HG03103 (cell line): ENCODE measurements around the gene SLC25A44.
"Not testable (repeated sequence)": the region's sequence is repeated elsewhere in the genome, so short reads cannot be mapped to it uniquely, and the experiment has no call there.

Experiments used
- ATAC-seq: cut with Tn5 transposase; IDR thresholded peaks from one replicate; pipeline ENCODE4 v1.9.1; 2021; ENCODE audit warnings: low read depth; ENCODE audit not compliant: unreplicated experiment

The SLC25A44 gene

GRCh38 chr1:156198831-156199349, 5.0 kb downstream of the SLC25A44 start:
- ATAC-seq = no peak

GRCh38 chr1:156200044-156200443, 6.1 kb downstream of the SLC25A44 start:
- ATAC-seq = no peak

- ATAC-seq = no peak
Observed at GRCh38 chr1:156203331-156203730, 9.4 kb downstream of the SLC25A44 start.

- ATAC-seq = no peak
Observed at GRCh38 chr1:156204686-156205085, 10.8 kb downstream of the SLC25A44 start.

- ATAC-seq = no peak
Observed at GRCh38 chr1:156211243-156211642, 17.3 kb downstream of the SLC25A44 start.

GRCh38 chr1:156212130-156212529, 18.2 kb downstream of the SLC25A44 start:
- no peak for ATAC-seq

- peak; percentile 75 for ATAC-seq
Observed at GRCh38 chr1:156212833-156213643, 19.1 kb downstream of the SLC25A44 start, which contains the start of gene PMF1. PMF1 (plus strand) TSS chr1:156213007; CDS start chr1:156213016, 9 bp downstream.

- no peak for ATAC-seq
Observed at GRCh38 chr1:156213644-156213966, 19.7 kb downstream of the SLC25A44 start.

GRCh38 chr1:156214024-156214748, 20.3 kb downstream of the SLC25A44 start:
- ATAC-seq = no peak

GRCh38 chr1:156216361-156217086, 22.6 kb downstream of the SLC25A44 start:
- ATAC-seq = not testable (repeated sequence)

- no peak for ATAC-seq
Observed at GRCh38 chr1:156217871-156218270, 24.0 kb downstream of the SLC25A44 start.

- no peak for ATAC-seq
Observed at GRCh38 chr1:156220226-156220625, 26.3 kb downstream of the SLC25A44 start.

GRCh38 chr1:156221986-156222692, 28.2 kb downstream of the SLC25A44 start:
- no peak for ATAC-seq

GRCh38 chr1:156225677-156226014, 31.7 kb downstream of the SLC25A44 start:
- ATAC-seq = no peak

- peak; percentile 59 for ATAC-seq
Observed at GRCh38 chr1:156226116-156226538, 32.2 kb downstream of the SLC25A44 start.

GRCh38 chr1:156226782-156227181, 32.9 kb downstream of the SLC25A44 start:
- peak; percentile 15 for ATAC-seq

- no peak for ATAC-seq
Observed at GRCh38 chr1:156228501-156228900, 34.6 kb downstream of the SLC25A44 start.

- no peak for ATAC-seq
Observed at GRCh38 chr1:156229809-156230472, 36.0 kb downstream of the SLC25A44 start.

- ATAC-seq = no peak
Observed at GRCh38 chr1:156230473-156230837, 36.6 kb downstream of the SLC25A44 start.
